Frontal cortex (tissue), 4 donors: ENCODE data around the gene JMJD6. TPM values are rescaled to one million over a fixed set of nuclear protein-coding genes. Genes with fewer than 3 reads are reported as not detected.
A peak's percentile ranks its signal among the peaks of the same experiment; 100 is the strongest.
"Not testable (repeated sequence)": the region's sequence is repeated elsewhere in the genome, so short reads cannot be mapped to it uniquely, and the experiment has no call there.

ENCODE experiments used
- DNase-seq, 2 donors: peaks; one replicate each; pipeline ENCODE4 v3.0.0; 2012; ENCODE audit warnings: low spot score in 2 of 2
- FAIRE-seq: peaks from 2 replicates; lab custom pipeline; 2012; peaks lifted over from hg19 to GRCh38; lab: Jason Lieb, UNC
- total RNA-seq: library from RNA; depleted of rRNA; stranded (reverse); fragments of >200 nt; gene quantifications from one replicate; pipeline ENCODE4 v1.2.3, GENCODE V29; 2014
- donor health status: control.
- donor health status: control.
- donor health status: control.

Gene JMJD6
- total RNA-seq, 1 donor from 2014 or later, result 17.5 TPM

- no peak for DNase-seq
These were observed 6.2 kb downstream of the JMJD6 start for GRCh38 chr17:76720211-76720610.

GRCh38 chr17:76718516-76718915, 7.9 kb downstream of the JMJD6 start:
- DNase-seq (no peak), FAIRE-seq (no peak)

More at GRCh38 chr17:76720211-76720610, 6.2 kb downstream of the JMJD6 start:
- no peak for FAIRE-seq

GRCh38 chr17:76716839-76717215, 9.6 kb downstream of the JMJD6 start:
- no peak for DNase-seq

GRCh38 chr17:76716146-76716838, 10.1 kb downstream of the JMJD6 start:
- FAIRE-seq (no peak), DNase-seq (no peak)

More at GRCh38 chr17:76716839-76717215, 9.6 kb downstream of the JMJD6 start:
- no peak for FAIRE-seq

- FAIRE-seq, result no peak
These were observed 10.9 kb downstream of the JMJD6 start for GRCh38 chr17:76715496-76715830.

GRCh38 chr17:76714822-76715495, 11.4 kb downstream of the JMJD6 start:
- no peak for FAIRE-seq

More at GRCh38 chr17:76715496-76715830, 10.9 kb downstream of the JMJD6 start:
- no peak for DNase-seq

GRCh38 chr17:76714336-76714735, 12.1 kb downstream of the JMJD6 start:
- no peak for DNase-seq
- no peak for FAIRE-seq

More at GRCh38 chr17:76714822-76715495, 11.4 kb downstream of the JMJD6 start:
- DNase-seq, result no peak

- FAIRE-seq (no peak), DNase-seq (no peak)
These were observed 12.6 kb downstream of the JMJD6 start for GRCh38 chr17:76713765-76714164.

- DNase-seq, FAIRE-seq: not testable (repeated sequence)
These were observed 14.1 kb downstream of the JMJD6 start for GRCh38 chr17:76712321-76712720.

- FAIRE-seq, result no peak
- peak; percentile 83 to 87 for DNase-seq
These were observed 15.4 kb downstream of the JMJD6 start, which contains the start of gene MXRA7 for GRCh38 chr17:76710863-76711611. TSS of gene MXRA7 (minus strand) at chr17:76710965. CDS start at chr17:76710946, 19 bp downstream.

- DNase-seq, FAIRE-seq: not testable (repeated sequence)
These were observed 16.2 kb downstream of the JMJD6 start for GRCh38 chr17:76709951-76710862.

GRCh38 chr17:76709077-76709950, 17.1 kb downstream of the JMJD6 start:
- FAIRE-seq (no peak), DNase-seq (peak in 1 of 2 donors; percentile 41)

GRCh38 chr17:76707985-76708807, 18.2 kb downstream of the JMJD6 start:
- DNase-seq (peak in 1 of 2 donors; percentile 69), FAIRE-seq (no peak)

GRCh38 chr17:76706817-76707216, 19.6 kb downstream of the JMJD6 start:
- DNase-seq, result no peak
- FAIRE-seq, result no peak

GRCh38 chr17:76704805-76705204, 21.6 kb downstream of the JMJD6 start:
- FAIRE-seq (no peak), DNase-seq (no peak)

GRCh38 chr17:76702941-76703637, 23.3 kb downstream of the JMJD6 start:
- no peak for DNase-seq
- FAIRE-seq, result no peak

- DNase-seq, result no peak
- no peak for FAIRE-seq
These were observed 24.3 kb downstream of the JMJD6 start for GRCh38 chr17:76702076-76702475.
